Effector memory CD4-positive, alpha-beta T cell (primary cell): Measurements from ENCODE around the gene SPI1.

ENCODE experiments used
- DNase-seq, 3 donors: peaks; one replicate each; pipeline ENCODE4 v3.0.0-alpha.2; 2020
- H3K27ac ChIP-seq: 2 replicates; pipeline ENCODE4 v1.7.0; 2013; ENCODE audit warnings: mild to moderate bottlenecking, low read length, moderate library complexity; ENCODE audit not compliant: insufficient read depth, poor library complexity, severe bottlenecking
- H3K27me3 ChIP-seq: replicated peaks from 2 replicates; pipeline ENCODE4 v1.7.0; 2013; ENCODE audit warnings: mild to moderate bottlenecking, low read length; ENCODE audit not compliant: insufficient read depth, control insufficient read depth, poor library complexity, severe bottlenecking
- H3K36me3 ChIP-seq: 2 replicates; pipeline ENCODE4 v1.7.0; 2013; ENCODE audit warnings: mild to moderate bottlenecking, low read length, moderate library complexity; ENCODE audit not compliant: control insufficient read depth, insufficient read depth
- H3K4me1 ChIP-seq: 2 replicates; pipeline ENCODE4 v1.7.0; 2013; ENCODE audit warnings: low read length, mild to moderate bottlenecking; ENCODE audit not compliant: control insufficient read depth, insufficient read depth, poor library complexity, severe bottlenecking
- H3K4me3 ChIP-seq: 2 replicates; pipeline ENCODE4 v1.7.0; 2013; ENCODE audit warnings: low read length, low read depth, mild to moderate bottlenecking; ENCODE audit not compliant: insufficient read depth, poor library complexity, severe bottlenecking
- H3K9me3 ChIP-seq: 2 replicates; pipeline ENCODE4 v1.7.0; 2013; ENCODE audit warnings: mild to moderate bottlenecking, low read length, moderate library complexity; ENCODE audit not compliant: control insufficient read depth

SPI1 gene

DNA sequence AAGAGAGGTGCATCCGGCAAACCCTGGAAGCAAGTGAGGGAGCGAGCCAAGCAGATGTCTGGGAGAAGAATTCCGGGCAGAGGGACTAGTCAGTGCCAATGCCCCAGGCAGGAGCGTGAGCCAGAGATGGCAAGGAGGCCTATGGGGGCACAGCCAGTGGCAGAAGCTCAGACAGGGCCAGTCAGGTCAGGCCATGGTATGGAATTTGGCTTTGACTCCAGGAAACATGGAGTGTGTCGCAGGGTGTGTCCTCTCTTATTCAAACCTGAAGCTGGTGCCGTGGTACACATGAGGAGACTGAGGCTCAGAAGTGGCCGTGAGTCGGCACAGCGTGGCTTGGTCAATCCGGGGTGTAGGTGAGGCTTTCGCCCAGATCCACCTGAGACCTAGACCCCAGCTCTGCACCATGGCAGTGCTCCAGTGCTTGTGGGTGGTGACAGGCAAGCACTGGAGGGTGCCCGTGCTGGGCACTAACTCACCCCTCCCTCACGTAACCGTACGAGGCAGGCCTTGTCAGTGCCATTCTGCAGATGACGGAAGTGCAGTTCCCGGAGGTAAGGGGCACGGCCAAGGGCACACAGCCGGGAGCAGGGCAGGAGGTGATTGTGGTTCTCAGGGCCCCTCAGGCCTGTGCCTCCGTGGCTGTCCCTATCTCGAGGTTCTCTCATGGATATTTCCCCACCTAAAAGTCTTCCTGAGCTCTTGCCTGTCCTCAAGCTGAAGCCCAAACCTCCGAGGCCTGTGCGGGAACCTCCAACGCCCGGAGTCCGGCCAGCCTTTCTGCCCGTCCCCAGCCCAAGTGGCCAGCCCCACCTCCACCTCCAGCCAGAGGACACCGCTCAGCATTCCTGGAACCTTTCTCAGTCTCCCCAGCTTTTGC is 10.6 kb upstream of the SPI1 start:
- H3K4me3 ChIP-seq, result no peak overlapping the region
- no peak overlapping the region for H3K27ac ChIP-seq
- no peaks in the 10 kb centered on the region for H3K9me3 ChIP-seq
- DNase-seq, result no peak
- H3K36me3 ChIP-seq, result no peaks in the 10 kb centered on the region
- H3K27me3 ChIP-seq, result no peaks in the 10 kb centered on the region
- H3K4me1 ChIP-seq, result peaks cover 21% of the 10 kb centered on the region

DNA sequence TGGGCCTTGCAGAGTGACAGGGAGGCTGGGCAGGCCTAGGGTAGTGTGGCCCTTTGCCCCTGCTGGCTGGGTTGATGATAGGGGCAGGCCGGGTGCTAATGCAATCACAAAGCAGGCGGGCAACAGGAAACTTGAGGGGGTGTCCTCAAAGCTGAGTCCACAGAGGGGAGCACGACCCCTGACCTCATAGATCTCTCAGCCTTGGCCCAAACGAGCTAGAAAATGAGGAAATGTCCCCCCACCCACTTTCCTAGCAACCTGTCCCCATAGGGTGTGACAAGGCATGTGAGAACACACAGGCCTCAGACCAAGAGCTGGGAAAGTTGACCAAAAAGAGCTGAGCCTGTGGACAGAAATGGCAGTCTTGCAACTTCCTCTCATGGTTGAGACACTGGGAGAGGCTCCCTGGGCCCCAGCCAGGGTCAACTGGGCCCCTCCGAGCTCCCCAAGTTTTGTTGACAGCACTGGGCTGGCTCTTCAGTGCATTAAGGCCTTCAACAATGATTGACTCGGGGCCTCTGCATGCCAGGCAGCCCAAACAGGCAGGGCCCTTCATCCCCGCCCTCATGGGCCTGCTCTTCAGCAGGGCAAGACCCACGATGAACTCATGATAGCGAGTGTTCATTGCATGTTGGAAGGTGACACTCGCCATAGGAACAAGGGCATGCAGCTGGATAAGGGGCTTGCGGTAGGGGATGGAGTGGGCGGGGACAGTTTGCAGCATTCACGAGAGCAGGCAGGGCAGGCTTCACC is 9.8 kb upstream of the SPI1 start:
- Histone ChIP-seq H3K4me3 (no peak overlapping the region), H3K27me3 (no peaks in the 10 kb centered on the region), H3K27ac (no peak overlapping the region), H3K4me1 (peaks cover 14% of the 10 kb centered on the region), H3K36me3 (no peaks in the 10 kb centered on the region), H3K9me3 (no peaks in the 10 kb centered on the region)
- DNase-seq, result no peak

DNA sequence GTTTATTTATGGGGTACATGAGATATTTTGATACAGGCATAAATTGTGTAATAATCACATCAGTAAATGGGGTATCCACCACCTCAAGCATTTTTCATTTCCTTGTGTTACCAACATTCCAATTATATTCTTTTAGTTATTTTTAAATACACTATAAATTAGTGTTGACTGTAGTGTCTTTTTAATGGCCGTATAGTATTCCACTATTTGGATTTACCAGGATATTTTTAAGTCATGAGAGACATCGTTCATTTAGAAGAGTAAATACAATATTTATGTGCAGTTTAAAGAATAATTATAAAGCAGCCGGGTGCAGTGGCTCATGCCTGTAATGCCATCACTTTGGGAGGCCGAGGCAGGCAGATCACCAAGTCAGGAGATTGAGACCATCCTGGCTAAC is 6.2 kb upstream of the SPI1 start:
- H3K4me3 ChIP-seq, result no peak overlapping the region
- H3K27me3 ChIP-seq, result no peaks in the 10 kb centered on the region
- H3K9me3 ChIP-seq, result no peaks in the 10 kb centered on the region
- peaks cover 2% of the 10 kb centered on the region for H3K4me1 ChIP-seq
- no peaks in the 10 kb centered on the region for H3K36me3 ChIP-seq
- H3K27ac ChIP-seq, result no peak overlapping the region
- DNase-seq, result no peak

DNA sequence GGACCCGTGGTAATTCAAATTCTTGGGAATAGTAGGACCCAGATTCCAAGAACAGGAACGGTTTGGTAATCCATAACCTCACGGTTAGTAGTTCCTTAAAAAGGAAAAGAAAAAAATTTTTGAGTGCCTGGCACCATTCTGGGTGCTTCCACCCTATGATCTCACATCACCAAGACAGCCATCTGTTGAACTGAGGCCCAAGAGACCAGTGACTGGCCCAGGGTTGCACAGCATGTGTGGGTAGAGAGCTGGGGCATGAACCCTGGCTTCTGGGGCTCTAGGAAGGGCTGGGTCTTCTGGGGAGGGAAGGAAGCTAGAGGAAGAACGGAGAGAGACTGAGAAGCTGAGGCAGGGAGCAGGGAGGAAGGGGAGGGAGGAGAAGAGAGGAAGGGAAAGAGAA is 4.7 kb upstream of the SPI1 start:
- Histone ChIP-seq H3K36me3 (no peaks in the 10 kb centered on the region), H3K4me1 (no peaks in the 10 kb centered on the region), H3K9me3 (no peaks in the 10 kb centered on the region), H3K4me3 (no peak overlapping the region), H3K27me3 (no peaks in the 10 kb centered on the region), H3K27ac (no peak overlapping the region)
- no peak for DNase-seq

DNA sequence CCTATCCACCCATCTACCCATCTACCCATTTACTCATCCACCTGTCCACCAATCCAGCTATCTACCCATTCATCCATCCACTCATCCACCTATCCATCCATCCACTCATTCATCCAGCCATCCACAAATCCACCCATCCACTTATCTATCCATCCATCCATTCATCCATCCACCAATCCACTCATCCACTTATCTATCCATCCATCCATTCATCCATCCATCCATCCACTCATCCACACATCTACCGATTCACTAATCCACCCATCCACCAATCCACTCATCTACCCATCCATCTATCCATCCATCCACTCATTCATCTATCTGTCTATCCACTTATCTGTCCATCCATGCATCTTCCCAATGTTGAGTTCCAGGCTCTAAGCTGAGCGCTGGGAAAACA is 1.7 kb upstream of the SPI1 start:
- no peaks in the 10 kb centered on the region for H3K36me3 ChIP-seq
- no peak for DNase-seq
- no peak overlapping the region for H3K27ac ChIP-seq
- no peaks in the 10 kb centered on the region for H3K9me3 ChIP-seq
- H3K4me1 ChIP-seq, result no peaks in the 10 kb centered on the region
- H3K27me3 ChIP-seq, result no peaks in the 10 kb centered on the region
- H3K4me3 ChIP-seq, result no peak overlapping the region

DNA sequence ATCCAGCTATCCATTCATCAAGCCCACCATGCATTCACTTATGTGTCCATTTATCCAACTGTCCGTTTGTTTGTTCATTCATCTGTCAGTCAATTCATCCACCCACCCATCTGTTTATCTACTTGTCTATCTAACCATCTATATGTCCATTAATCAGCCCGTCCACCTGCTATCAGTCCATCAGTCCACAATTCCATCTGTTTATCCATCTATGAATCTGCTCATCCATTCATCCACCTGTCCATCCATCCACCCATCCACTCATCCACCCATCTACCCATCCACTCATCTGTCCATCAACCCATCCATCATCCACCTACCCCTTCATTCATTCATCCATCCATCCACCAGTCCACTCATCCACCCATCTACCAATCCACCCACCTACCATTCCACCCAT is 970 bp upstream of the SPI1 start:
- DNase-seq, result no peak

DNA sequence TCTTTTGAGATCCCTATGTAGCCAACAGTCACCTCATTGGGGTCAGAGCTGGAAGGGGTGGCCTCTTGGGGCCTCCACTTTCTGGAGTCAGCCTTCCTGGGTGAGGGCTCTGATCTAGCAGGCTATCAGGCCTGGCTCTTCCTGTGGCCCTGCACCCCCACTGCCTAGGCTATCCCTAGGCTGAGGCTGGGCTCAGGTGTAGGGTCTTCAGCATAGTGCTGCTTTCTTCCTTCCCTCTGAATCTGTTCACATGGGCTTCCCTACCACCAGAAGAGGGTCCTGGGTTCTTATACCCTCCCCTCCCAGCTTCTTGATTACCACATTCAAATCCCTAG is 456 bp upstream of the SPI1 start:
- no peak overlapping the region for H3K27ac ChIP-seq
- H3K9me3 ChIP-seq, result no peaks in the 10 kb centered on the region
- no peaks in the 10 kb centered on the region for H3K27me3 ChIP-seq
- H3K4me3 ChIP-seq, result no peak overlapping the region
- no peaks in the 10 kb centered on the region for H3K36me3 ChIP-seq
- no peak for DNase-seq
- no peaks in the 10 kb centered on the region for H3K4me1 ChIP-seq

More for the DNA sequence above, 970 bp upstream of the SPI1 start:
- Histone ChIP-seq H3K27ac (no peak overlapping the region), H3K27me3 (no peaks in the 10 kb centered on the region), H3K4me3 (no peak overlapping the region), H3K36me3 (no peaks in the 10 kb centered on the region), H3K4me1 (no peaks in the 10 kb centered on the region), H3K9me3 (no peaks in the 10 kb centered on the region)

DNA sequence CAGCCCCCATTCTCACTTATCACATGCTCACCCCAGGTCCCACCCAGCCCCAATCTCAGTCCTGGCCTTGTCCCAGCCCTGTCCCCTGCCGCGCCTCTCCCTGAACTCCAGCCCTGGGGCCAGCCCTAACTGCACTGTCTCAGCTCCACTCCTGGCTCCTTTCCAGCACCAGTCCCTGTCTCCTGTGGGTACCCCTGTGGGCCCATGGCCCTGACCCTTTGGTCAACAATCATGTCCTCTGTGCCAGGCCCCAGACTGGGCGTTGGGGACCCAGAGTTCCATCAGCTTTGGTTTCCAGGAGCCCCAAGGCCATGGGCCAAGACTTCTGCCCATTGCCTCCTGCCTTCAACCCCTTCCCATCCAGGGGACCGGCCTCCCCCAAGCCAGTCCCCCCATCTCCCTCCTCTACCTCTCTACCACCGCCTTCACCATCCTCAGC is 757 bp downstream of the SPI1 start:
- H3K27me3 ChIP-seq, result no peaks in the 10 kb centered on the region
- H3K9me3 ChIP-seq, result no peaks in the 10 kb centered on the region
- no peak overlapping the region for H3K4me3 ChIP-seq
- H3K36me3 ChIP-seq, result no peaks in the 10 kb centered on the region
- no peaks in the 10 kb centered on the region for H3K4me1 ChIP-seq
- DNase-seq, result no peak
- no peak overlapping the region for H3K27ac ChIP-seq

DNA sequence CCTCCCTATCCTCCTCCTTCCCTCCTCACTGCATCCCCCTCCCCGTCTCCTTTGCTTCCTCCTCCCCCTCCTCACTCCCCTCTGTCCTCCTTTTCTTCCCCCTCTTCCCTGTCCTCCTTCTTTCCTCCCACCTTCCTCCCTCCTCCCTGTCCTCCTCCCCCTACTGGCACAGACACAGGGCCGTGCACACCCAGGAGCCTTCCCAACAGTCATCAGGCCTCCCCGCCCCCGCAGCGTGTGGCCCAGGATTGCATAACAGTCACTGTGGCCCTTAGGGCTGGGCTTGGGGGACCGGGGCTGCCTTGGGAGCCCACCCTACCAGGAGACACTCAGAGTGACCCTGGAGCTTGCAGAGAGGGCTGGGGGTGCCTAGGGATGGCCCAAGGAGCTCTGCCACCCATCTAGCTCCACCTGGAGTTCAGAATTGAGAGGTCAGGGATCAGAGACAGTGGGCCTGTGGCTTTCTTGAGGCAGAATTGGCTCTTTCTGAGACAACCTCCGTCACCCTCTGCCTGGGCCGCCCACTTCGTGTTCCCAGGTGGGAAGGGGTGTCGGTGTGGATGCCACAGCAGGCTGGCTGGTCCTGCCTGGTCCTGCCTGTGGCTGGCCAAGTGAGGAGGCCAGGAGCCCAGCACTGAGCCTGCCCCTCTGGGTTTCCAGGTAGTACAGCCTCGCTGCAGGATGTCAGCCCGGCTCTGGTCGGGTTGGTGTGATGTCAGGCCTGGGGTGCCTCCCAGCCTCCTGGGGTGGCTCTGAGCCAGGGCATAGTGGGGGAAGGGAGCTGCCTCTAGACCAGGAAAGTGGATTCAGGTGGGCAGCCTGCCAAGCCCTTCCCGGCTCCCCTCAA is 1.6 kb downstream of the SPI1 start:
- no peaks in the 10 kb centered on the region for H3K36me3 ChIP-seq
- H3K9me3 ChIP-seq, result no peaks in the 10 kb centered on the region
- no peaks in the 10 kb centered on the region for H3K27me3 ChIP-seq
- H3K4me3 ChIP-seq, result no peak overlapping the region
- no peak for DNase-seq
- no peaks in the 10 kb centered on the region for H3K4me1 ChIP-seq
- H3K27ac ChIP-seq, result no peak overlapping the region
